SH-SY5Y (cell line): ENCODE data around the gene MRPS2.

Experiments
- GATA2 ChIP-seq: IDR thresholded peaks from 2 replicates; pipeline ENCODE4 v1.6.1; 2011; ENCODE audit warnings: mild to moderate bottlenecking, low read depth, low read length
- GATA3 ChIP-seq: IDR thresholded peaks from 2 replicates; pipeline ENCODE4 v1.6.1; 2011; ENCODE audit warnings: low read depth, mild to moderate bottlenecking, low read length, moderate library complexity

The MRPS2 gene

DNA sequence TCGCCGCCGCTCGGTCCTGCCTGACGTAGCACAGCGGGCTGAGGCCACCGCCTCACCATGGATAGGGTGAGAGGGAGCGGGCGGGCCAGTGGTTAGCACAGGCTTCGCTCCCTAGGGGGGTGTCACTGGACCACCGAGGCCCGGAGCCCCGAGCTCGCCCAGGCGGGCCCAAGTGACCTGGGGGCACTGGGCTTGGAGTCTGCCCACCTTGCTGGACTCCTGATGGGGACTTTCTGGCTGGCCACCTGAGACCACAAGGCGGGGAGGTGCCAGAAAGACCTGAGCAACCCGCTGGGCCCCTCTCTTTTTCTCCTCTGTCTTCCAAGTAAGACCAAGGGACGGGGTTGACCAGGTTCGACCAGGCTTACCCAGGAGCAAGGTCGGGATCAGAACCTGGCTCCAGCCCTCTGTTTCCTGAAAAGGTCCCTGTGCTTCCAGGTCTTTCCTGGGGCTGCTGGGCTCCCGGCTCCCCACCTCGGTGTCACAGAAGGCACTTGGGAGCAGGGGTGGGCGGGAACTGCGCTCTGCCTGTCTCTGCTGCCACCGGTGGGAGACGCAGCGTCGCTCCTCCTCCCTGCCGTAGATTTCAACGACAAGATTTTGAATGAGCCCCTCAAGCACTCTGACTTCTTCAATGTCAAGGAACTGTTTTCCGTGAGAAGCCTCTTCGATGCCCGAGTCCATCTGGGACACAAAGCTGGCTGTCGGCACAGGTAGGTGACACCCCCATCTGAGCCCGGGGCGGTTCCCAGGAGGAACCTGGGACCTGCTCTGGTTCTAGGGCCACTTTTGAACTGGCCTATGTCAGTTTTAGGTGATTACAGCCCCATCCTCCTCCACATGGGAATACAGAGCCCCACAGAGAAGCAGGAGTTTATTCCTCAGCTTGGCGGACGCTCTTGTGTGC lies 1.0 kb downstream of the MRPS2 start:
- no peak for TF ChIP-seq GATA3
- TF ChIP-seq GATA2, result no peak

DNA sequence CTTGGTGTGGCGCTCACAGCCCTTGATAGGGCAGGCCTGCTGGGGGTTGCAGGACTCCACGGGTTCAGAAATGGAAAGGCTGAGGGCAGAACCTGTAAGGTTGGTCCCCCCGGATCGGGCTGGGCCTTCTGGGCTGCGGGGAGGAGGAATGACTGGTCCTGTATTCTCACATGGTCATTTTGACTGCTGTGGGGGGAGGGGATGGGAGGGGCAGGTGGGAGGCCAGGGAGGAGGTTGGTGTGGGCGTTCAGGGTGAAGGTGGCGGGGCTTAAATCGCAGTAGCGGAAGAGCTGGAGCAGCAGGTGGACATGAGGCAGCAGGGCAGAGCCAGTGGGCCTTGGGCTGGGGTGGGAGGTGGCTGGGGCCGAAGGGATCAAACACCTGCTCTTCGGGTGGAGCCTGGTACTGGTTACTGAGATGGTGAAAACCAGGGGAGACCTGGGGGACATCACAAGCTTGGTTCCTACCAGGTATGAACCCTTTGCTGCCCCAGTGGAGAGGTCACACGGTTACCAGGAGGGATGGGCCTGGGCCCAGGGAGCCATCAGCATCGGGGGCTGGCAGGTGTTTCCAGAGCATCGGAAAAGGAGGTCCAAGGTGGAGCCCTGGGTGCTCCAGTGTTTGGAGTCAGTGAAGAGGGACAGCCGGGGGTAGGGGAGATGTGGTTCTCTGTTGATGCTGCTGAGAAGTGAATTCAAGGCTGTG lies 1.8 kb downstream of the MRPS2 start:
- TF ChIP-seq GATA2, result no peak
- no peak for TF ChIP-seq GATA3

DNA sequence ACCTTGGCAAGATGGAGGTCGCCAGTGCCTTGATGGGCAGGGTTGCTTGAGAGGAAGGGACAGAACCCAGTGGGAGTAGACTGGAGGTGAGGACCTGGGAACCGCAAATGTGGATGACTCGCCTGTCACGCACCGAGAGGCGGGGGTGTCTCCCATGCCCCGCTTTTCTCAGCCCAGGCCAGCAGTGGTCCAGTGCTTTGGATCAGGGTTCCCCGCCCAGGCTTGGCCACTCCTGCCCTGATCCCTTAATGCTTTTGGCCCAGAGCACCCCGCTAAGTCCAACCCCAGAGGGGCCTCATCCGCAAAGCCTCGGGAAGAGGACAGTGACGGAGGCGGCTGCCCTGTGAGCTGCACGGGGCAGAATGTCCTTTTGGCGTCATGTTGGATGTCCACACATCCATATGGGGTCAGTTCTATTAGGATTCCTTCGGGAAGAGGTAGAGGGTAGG lies 2.4 kb downstream of the MRPS2 start:
- TF ChIP-seq GATA2 (no peak), GATA3 (no peak)

DNA sequence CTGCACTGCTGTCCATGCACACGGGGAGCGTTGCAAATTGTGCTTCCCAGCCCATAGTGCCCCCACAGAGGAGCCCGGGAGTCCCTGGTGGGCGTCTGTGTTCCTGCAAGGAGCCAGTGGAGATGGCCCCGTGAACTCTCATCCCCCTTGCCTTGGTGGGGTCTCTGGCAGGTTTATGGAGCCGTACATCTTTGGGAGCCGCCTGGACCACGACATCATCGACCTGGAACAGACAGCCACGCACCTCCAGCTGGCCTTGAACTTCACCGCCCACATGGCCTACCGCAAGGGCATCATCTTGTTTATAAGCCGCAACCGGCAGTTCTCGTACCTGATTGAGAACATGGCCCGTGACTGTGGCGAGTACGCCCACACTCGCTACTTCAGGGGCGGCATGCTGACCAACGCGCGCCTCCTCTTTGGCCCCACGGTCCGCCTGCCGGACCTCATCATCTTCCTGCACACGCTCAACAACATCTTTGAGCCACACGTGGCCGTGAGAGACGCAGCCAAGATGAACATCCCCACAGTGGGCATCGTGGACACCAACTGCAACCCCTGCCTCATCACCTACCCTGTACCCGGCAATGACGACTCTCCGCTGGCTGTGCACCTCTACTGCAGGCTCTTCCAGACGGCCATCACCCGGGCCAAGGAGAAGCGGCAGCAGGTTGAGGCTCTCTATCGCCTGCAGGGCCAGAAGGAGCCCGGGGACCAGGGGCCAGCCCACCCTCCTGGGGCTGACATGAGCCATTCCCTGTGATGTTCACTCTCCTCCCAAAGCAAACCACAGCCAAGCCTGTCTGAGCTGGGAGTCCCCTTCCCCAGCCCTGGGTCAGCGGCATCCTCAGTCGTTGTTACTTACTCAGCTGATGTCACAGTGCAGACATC lies 3.1 kb downstream of the MRPS2 start:
- TF ChIP-seq GATA2 (no peak), GATA3 (no peak)

DNA sequence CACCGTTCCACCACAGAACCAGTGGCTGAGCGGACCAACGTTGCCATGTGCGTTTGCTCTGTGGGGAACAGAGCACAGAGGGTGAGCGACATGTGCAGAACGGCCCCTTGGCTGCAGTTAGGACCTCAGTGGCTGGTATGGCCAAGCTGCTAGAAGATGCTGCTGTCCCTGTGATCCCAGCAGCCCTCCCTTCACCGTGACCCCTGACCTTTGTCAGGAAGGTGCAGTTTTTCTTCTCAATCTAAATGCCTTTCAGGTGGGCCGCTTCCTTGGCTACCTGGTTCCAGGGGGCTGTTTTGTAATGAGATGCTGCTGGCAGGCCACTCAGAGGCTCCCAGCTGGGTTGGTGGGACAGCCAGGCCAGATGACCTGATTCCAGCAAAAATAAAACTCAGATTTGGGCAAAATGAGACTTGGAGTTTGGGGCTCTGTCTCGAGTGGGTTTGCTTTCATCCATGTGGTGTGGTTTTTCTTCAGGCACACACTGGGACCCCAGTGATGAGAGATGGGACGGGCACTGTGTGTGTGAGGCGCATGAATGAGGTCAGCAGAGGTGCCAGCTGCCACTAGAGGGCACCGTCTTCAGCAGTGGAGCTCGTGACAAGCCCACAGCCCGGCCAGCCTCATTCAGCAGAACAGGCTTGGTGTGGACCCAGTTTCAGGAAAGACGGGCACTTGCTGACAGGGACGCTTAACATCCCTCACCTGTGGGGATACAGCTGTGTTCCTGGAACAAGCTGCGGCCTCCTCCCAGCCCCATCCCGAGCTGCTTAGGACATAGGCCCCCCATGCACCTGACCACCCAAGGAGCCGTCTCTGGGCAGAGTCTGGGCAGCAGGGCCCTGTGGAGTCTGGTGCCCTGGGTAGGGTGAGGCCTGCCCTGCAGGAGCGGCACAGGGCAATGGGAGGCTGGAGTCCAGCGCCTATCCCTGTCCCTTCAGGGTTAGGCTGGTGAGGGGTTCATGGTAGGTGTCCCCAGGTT lies 4.1 kb downstream of the MRPS2 start:
- no peak for TF ChIP-seq GATA3
- no peak for TF ChIP-seq GATA2

DNA sequence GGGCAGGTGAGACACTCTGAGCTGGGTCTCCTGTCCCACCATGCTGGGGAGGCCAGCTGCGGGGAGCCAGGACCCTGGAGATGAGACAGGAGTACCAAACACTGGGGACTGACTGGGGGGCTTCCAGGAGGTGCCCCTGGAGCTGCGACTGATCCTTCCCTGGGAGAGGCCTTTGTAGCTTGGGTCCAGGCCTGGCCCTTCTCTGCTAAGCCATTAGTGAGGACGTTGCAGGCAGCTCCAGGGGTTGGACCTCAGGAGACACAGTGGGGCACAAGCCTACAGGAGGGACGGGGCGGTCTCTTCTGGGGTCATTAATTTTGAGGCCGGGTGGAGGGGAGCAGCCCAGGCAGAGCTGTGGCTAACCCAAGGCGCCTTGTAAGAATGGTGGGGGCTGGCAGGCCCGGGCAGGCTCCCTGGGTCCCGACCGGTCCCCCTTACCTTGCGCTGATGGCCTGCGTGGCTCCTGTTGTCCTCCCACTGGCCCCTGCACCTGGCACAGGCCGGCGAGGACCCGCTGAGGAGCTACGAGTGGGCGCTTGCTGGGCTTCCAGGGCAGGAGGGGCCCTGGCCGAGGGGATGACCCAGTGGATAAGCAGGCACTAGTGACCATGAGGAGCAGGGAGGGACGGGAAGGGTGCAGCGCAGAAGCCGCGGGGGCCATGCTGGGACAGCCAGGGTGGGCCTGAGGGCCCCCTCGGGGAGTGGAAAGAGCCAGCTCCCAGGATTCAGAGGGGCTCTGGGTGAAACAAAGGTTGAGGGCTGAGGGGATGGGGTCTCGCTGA lies 5.1 kb downstream of the MRPS2 start:
- no peak for TF ChIP-seq GATA2
- no peak for TF ChIP-seq GATA3

DNA sequence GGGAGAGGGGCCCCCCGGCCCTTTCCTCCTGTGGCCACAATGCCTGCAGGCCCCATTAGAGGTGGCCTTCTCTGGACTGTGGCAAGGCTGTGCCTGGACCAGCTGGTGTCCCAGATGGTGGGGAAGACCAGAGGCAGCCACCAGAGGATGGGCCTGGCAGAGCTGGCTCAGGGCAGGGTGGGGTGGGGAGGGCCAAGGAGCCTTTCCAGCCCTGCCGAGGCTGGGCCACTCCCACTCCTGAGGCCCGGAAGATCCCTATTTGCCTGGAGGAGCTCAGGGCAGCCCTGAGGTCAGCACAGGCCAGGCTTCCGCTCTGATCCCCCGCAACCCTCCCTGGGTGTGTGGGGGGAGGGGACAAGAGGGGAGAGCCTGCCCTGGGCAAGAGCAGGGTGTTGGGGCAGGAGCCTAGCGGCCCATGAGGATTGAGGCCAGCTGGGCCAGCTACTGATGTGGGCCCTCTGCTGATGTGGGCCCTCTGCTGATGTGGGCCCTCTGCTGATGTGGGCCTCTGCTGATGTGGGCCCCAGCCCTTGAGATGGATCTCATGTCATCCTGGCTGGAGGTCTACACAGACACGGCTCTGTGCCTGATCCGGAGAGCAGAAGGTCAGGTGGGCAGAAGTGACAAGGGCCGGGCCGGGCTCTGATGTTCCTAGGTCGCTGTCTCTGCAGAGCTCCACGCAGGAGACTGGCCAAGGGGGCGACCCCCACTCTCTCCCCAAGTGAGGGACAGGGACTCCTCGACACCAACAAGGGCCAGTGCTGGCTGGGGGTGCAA lies 6.0 kb downstream of the MRPS2 start:
- TF ChIP-seq GATA3, result no peak
- TF ChIP-seq GATA2, result no peak

DNA sequence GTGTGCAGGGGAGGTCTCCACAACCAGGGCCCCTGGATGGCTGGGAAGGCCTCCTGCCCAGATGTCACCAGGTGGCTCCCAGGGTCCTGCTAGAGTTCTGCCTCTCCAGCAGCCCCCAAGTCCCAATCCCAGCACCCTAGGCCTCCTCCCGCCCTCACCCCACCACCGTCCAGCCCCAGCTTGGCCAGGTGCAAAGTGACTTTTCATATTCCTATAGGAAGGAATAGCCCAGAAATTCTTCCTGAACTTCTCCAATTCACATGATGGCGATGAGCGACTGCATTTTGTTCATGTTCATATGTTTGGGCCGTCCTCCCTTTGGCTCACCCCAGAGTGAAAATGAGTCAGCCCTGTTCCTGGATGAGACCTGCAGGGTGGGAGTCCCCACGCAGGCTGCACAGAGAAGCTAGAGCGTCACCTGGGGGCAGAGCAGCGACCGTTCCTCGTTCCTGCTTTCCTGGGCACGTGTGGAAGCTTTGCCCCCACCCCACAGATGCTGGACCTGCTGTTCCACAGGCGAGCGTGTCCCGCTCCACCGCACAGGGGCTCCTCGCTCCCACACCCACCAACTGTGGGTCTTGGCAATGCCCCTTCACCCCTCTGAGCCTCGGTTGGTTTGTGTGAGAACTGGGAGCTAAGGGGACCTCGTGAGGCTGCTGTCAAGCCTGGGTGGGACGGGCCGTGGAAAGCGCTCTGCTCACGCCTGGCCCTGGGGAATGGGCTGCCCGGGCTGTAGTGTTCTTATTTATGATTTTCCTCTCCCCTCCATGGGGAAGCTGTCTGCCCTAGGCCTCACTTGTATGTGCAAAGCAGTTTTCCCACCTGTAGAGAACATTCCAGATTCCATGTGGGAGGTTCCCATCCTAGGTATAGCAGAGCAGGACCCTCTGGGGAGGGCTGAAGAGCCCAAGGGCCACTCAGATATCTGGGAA lies 6.9 kb downstream of the MRPS2 start:
- TF ChIP-seq GATA2, result no peak
- no peak for TF ChIP-seq GATA3

DNA sequence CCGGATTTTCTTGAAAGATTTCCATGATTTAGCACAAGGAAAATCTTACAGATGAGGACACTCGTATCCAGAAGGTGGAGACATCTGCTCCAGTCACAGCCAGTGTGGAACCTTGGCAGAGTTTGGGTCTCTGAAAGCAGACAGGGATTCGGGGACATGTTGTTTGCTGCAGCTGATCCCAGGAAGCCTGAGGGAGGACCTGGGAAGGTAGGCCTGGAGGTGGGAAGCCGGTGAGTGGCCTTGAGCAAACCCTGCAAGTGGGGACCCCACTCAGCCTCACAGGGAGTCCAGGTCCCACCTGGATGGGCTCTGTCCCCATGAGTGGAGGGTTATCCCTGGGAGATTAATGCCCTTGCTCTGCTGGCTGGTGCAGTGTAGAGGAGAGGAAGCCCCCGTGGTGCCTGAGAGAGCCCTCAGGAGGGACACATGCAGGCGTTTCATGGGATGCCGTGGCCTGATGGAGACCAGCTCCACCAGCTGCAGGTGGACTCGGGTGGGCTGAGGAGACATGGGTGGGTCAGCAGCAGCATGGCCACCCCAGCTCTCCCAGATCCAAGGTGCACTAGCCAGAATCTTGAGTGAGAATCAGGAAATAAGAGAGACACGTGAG lies 7.8 kb downstream of the MRPS2 start:
- TF ChIP-seq GATA2 (no peak), GATA3 (no peak)

DNA sequence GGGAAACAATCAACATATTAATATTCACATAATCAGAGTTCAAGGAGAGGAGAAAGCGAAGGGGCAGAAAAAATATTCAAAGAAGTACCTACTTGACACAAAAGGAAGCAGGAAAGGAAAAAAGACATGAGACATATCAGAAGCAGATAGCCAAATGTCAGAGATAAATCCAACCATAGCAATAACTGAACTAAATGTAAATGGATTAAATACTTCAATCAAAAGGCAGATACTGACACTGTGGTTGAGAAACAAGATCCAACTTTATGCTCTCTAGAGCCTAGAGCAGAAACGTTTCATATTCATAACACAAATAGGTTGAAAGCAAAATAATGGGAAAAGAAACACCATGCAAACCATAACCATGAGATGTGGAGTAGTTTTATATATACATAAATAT lies 9.0 kb downstream of the MRPS2 start:
- TF ChIP-seq GATA2, result no peak
- no peak for TF ChIP-seq GATA3
